Breast epithelium (tissue), 4 donors: ENCODE data around the gene MVB12B. TPM values are rescaled to one million over a fixed set of nuclear protein-coding genes. Genes with fewer than 3 reads are reported as not detected.

Source experiments
- DNase-seq, 2 donors: peaks; one replicate each; pipeline ENCODE4 v3.0.0-alpha.2; 2019; ENCODE audit warnings: low spot score in 2 of 2
- H3K27ac ChIP-seq, 2 donors: fragments of 200-600 bp; sonication (generic) in 1 of 2; one replicate each; pipeline ENCODE4 v1.5.1; 2016 to 2019; ENCODE audit warnings: mild to moderate bottlenecking in 1 of 2
- H3K27me3 ChIP-seq, 2 donors: fragments of 200-600 bp; sonication (generic) in 1 of 2; one replicate each; pipeline versions ENCODE4 v1.5.1 to v1.6.0; 2017 to 2019; ENCODE audit warnings: control low read depth in 1 of 2, mild to moderate bottlenecking in 1 of 2
- H3K36me3 ChIP-seq: fragments of 200-600 bp; one replicate; pipeline ENCODE4 v1.5.1; 2019
- H3K4me1 ChIP-seq, 2 donors: fragments of 200-600 bp; sonication (generic); one replicate each; pipeline ENCODE4 v1.5.1; 2016 to 2019; ENCODE audit warnings: control low read depth in 1 of 2
- H3K4me3 ChIP-seq, 3 donors: fragments of 200-600 bp; sonication (generic); 1 replicate in 2 of 3; 2 replicates in 1 of 3; pipeline ENCODE4 v1.5.1; 2016 to 2019; ENCODE audit warnings: mild to moderate bottlenecking in 3 of 3, moderate library complexity in 2 of 3
- H3K9me3 ChIP-seq, 2 donors: fragments of 200-600 bp; sonication (generic) in 1 of 2; one replicate each; pipeline ENCODE4 v1.5.1; 2016 to 2019; ENCODE audit warnings: control low read depth in 1 of 2
- POLR2A ChIP-seq: fragments of 450-650 bp; IDR thresholded peaks from one replicate; pipeline ENCODE4 v1.6.1; 2016; ENCODE audit warnings: antibody characterized with exemption, mild to moderate bottlenecking, moderate library complexity
- POLR2AphosphoS5 ChIP-seq, 3 donors: sonication (generic); formaldehyde crosslinking; IDR thresholded peaks; one replicate each; pipeline ENCODE4 v1.6.1; 2017; ENCODE audit warnings: antibody characterized with exemption in 3 of 3
- intact Hi-C: fragments of 100-400 bp; cut with DNase I; formaldehyde crosslinking; loops from one replicate; pipeline ENCODE4 v1.15.1; 2023; ENCODE audit warnings: low total_unique reads
- total RNA-seq, 3 donors: library from RNA; depleted of rRNA; stranded (reverse); fragments of >200 nt; gene quantifications; one replicate each; pipeline ENCODE4 v1.1.0, GENCODE V29; 2016
- TF ChIP-seq, protein P1 (sequence below), 3 donors: fragments of 450-650 bp; IDR thresholded peaks; one replicate each; pipeline ENCODE4 v1.5.1; 2016 to 2017; ENCODE audit warnings: antibody characterized with exemption in 3 of 3, mild to moderate bottlenecking in 3 of 3, moderate library complexity in 3 of 3

Gene MVB12B
- total RNA-seq, 3 donors from 2014 or later = 8.2 to 12.6 (median 9.9) TPM

DNA sequence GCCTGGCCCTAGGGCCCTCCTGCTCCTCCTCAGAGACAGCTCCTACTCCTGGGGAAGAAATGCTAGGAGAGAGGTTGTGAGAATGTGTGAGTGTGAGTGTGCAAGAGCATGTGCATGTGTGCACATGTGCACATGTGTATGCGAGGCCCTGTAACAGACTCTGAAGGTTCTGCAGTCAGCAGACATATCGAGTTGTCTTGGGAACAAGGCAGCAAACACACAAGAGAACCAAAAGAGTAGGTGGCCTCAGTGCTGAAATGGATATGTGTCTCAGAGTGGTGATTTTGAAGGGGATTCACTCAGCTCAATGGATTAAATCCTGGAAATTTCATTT is 50.5 kb downstream of the MVB12B start:
- intact Hi-C loops = no loop called here
- H3K9me3 ChIP-seq = no peaks in the 10 kb centered on the region
- H3K27me3 ChIP-seq = no peaks in the 10 kb centered on the region
- no peaks in the 10 kb centered on the region for H3K4me1 ChIP-seq
- H3K27ac ChIP-seq = no peak overlapping the region
- no peaks in the 10 kb centered on the region for H3K36me3 ChIP-seq
- TF ChIP-seq, protein P1, sequence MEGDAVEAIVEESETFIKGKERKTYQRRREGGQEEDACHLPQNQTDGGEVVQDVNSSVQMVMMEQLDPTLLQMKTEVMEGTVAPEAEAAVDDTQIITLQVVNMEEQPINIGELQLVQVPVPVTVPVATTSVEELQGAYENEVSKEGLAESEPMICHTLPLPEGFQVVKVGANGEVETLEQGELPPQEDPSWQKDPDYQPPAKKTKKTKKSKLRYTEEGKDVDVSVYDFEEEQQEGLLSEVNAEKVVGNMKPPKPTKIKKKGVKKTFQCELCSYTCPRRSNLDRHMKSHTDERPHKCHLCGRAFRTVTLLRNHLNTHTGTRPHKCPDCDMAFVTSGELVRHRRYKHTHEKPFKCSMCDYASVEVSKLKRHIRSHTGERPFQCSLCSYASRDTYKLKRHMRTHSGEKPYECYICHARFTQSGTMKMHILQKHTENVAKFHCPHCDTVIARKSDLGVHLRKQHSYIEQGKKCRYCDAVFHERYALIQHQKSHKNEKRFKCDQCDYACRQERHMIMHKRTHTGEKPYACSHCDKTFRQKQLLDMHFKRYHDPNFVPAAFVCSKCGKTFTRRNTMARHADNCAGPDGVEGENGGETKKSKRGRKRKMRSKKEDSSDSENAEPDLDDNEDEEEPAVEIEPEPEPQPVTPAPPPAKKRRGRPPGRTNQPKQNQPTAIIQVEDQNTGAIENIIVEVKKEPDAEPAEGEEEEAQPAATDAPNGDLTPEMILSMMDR (IDR thresholded peaks at IDR 0.05) = no peak
- TF ChIP-seq POLR2A (no peak), POLR2AphosphoS5 (IDR thresholded peaks at IDR 0.05) (no peak)
- H3K4me3 ChIP-seq = peak overlapping the region in 1 of 3 donors; percentile 32
- no peak for DNase-seq

DNA sequence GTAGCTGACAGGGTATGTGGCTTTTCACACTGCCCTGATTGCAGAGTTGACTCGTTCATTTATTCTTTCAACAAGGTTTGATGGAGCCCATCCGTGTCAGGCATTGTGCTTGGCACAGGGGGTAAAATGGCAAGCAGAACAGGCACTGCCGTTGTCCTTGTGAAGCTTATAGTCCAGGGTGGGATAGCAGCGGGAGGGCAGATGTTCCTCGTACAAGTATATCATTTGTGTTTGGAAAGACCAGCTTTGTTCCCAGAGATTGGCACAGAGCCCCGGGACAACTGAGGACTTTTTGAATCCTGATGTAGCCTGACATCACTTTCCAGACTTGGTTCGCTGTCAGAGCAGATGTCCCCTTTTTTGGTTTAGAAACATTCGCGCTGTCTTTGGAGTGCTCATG is 50.9 kb downstream of the MVB12B start:
- no peak overlapping the region for H3K4me3 ChIP-seq
- intact Hi-C loops = no loop called here
- no peaks in the 10 kb centered on the region for H3K27me3 ChIP-seq
- no peak for DNase-seq
- H3K4me1 ChIP-seq = no peaks in the 10 kb centered on the region
- H3K36me3 ChIP-seq = no peaks in the 10 kb centered on the region
- no peaks in the 10 kb centered on the region for H3K9me3 ChIP-seq
- no peak overlapping the region for H3K27ac ChIP-seq
- TF ChIP-seq, protein P1 (IDR thresholded peaks at IDR 0.05) = no peak
- TF ChIP-seq POLR2A = no peak
- TF ChIP-seq POLR2AphosphoS5 (IDR thresholded peaks at IDR 0.05) = no peak

DNA sequence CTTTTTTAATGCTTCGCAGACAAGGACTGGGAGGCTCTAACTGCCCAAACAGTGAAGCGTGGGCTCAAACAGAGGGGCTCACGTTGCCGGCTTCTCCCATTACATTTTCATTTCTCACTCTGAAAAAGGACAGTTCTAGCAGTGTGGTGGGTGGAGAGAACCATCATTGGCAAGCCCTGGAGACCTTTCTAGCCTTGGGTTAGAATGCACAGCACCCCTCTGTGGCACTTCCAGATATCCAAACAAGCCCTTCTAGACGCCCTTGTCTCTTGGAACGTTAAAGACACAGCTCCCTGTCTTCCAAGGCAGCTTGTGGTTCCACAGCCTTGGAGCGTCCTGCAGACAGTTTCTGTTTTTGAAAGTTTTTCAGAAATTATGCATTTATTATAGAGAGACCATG is 52.1 kb downstream of the MVB12B start:
- TF ChIP-seq POLR2AphosphoS5 (IDR thresholded peaks at IDR 0.05) (no peak), POLR2A (no peak)
- TF ChIP-seq, protein P1 (IDR thresholded peaks at IDR 0.05) = no peak
- no peak overlapping the region for H3K27ac ChIP-seq

DNA sequence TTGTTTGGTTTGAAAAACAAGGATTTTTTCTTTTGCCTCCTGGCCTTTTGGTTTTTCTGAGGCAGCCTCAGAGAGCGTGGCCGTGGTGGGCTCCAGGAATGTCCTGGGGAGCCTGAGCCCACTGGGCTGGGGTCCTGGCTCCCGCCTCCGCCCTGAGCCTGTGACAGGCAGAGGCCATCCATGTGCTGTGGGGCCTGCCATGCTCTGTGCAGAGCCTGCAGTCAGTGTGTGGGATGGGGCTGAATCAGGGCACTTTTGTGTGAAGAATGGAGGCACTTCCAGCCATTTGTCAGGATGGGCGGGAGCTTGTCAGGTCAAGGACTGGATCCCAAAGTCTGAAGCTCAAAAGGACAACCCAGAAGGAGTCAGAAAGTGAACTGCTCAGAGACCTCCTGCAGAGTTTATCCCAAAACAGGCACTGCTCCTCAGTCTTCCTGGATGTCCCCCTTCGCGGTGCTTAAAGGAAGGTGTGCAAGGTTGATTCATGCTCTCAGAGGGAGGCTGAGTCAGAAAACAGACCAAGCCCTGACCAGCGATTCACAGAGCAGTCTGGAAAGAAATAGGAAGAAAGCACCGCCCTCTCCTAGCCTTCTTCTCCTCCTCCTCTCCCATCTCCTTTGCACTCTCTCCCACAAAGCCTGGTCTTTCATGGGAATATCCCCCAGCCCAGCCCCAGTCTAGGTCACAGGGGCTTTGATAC is 53.2 kb downstream of the MVB12B start:
- TF ChIP-seq POLR2A (no peak), POLR2AphosphoS5 (IDR thresholded peaks at IDR 0.05) (no peak)
- TF ChIP-seq, protein P1 (IDR thresholded peaks at IDR 0.05) = no peak
- Histone ChIP-seq H3K27me3 (no peaks in the 10 kb centered on the region), H3K4me1 (no peaks in the 10 kb centered on the region), H3K9me3 (no peaks in the 10 kb centered on the region), H3K27ac (no peak overlapping the region), H3K4me3 (no peak overlapping the region), H3K36me3 (no peaks in the 10 kb centered on the region)
- DNase-seq = peak in 1 of 2 donors; percentile 6
- intact Hi-C loops = no loop called here

More for the DNA sequence above, 52.1 kb downstream of the MVB12B start:
- no peak for DNase-seq
- Histone ChIP-seq H3K9me3 (no peaks in the 10 kb centered on the region), H3K4me1 (no peaks in the 10 kb centered on the region), H3K36me3 (no peaks in the 10 kb centered on the region), H3K4me3 (no peak overlapping the region), H3K27me3 (no peaks in the 10 kb centered on the region)
- intact Hi-C loops = no loop called here

DNA sequence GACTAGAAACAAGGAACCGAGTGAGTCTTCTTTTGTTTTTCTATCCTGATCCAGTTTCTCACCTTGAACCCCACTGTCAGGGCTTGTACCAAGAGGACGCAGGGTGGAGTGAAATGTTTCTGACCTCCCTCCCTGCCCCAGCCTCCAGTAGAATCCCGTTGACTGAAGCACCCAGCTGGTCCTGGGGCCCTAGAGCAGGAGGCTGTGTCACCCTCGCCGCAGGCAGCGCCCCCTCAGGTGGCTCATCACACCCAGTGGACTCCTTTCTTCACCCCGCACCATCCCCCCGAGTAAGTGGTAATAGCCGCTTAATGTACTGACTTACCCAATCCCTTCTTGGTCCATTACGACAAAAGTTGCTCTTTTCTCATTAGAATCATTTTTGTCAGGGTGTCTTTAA is 53.8 kb downstream of the MVB12B start:
- no peaks in the 10 kb centered on the region for H3K9me3 ChIP-seq
- intact Hi-C loops = no loop called here
- no peak overlapping the region for H3K27ac ChIP-seq
- no peaks in the 10 kb centered on the region for H3K4me1 ChIP-seq
- H3K27me3 ChIP-seq = no peaks in the 10 kb centered on the region
- DNase-seq = peak in 1 of 2 donors; percentile 2
- TF ChIP-seq POLR2AphosphoS5 (IDR thresholded peaks at IDR 0.05) = no peak
- H3K36me3 ChIP-seq = no peaks in the 10 kb centered on the region
- no peak overlapping the region for H3K4me3 ChIP-seq

DNA sequence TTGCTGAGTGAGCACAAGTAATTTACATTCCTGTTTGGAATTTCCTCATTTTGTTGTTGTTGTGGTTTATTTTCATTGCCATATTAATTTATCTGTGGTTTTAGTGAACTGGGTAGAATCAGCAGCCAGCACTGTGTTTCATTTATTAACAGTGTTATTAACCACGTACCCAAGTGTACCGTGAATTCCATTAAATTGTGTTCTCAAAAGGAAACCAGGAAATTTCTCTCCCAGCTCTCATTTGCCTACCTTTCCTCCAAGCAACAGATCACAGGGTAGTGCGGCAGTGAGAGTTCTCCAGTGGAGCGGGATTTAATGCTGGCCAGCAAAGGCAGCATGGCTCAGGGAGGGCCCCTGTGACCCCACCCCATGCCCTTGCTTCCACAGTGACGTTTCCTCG is 54.6 kb downstream of the MVB12B start:
- H3K4me1 ChIP-seq = no peaks in the 10 kb centered on the region
- intact Hi-C loops = no loop called here
- no peaks in the 10 kb centered on the region for H3K27me3 ChIP-seq
- no peak for TF ChIP-seq POLR2A
- no peak for TF ChIP-seq POLR2AphosphoS5 (IDR thresholded peaks at IDR 0.05)
- TF ChIP-seq, protein P1 (IDR thresholded peaks at IDR 0.05) = no peak
- H3K4me3 ChIP-seq = no peak overlapping the region
- no peak overlapping the region for H3K27ac ChIP-seq
- H3K9me3 ChIP-seq = no peaks in the 10 kb centered on the region
- H3K36me3 ChIP-seq = no peaks in the 10 kb centered on the region
- peak in 1 of 2 donors; percentile 5 for DNase-seq
